NCI-H1930 (cell line): ENCODE results near the gene SFT2D3.

ENCODE experiments used
- DNase-seq, 2 experiments: peaks; one replicate each; lab custom pipeline; 2025; lab: John Stamatoyannopoulos, UW

The SFT2D3 gene

GRCh38 chr2:127664065-127664894 is 37.0 kb upstream of the SFT2D3 start:
- no peak for DNase-seq

GRCh38 chr2:127664895-127665225 is 36.4 kb upstream of the SFT2D3 start:
- no peak for DNase-seq

- no peak for DNase-seq
Measured at GRCh38 chr2:127665267-127665893, 35.9 kb upstream of the SFT2D3 start.

- DNase-seq: no peak
Measured at GRCh38 chr2:127669056-127669455, 32.2 kb upstream of the SFT2D3 start.

- DNase-seq: no peak
Measured at GRCh38 chr2:127670055-127670956, 31.0 kb upstream of the SFT2D3 start.

- no peak for DNase-seq
Measured at GRCh38 chr2:127670957-127671290, 30.4 kb upstream of the SFT2D3 start.

GRCh38 chr2:127671557-127672302 is 29.6 kb upstream of the SFT2D3 start:
- DNase-seq: no peak

- no peak for DNase-seq
Measured at GRCh38 chr2:127672341-127673224, 28.7 kb upstream of the SFT2D3 start.

GRCh38 chr2:127673291-127674069 is 27.8 kb upstream of the SFT2D3 start:
- DNase-seq: no peak

GRCh38 chr2:127674241-127675209 is 26.8 kb upstream of the SFT2D3 start:
- DNase-seq: no peak

- no peak for DNase-seq
Measured at GRCh38 chr2:127675331-127676261, 25.7 kb upstream of the SFT2D3 start, which contains the start of gene LIMS2. Gene LIMS2, minus strand, starts transcription at chr2:127675530. Its CDS starts 506 bp downstream, at chr2:127675024.

GRCh38 chr2:127676906-127677305 is 24.4 kb upstream of the SFT2D3 start:
- DNase-seq: no peak

- no peak for DNase-seq
Measured at GRCh38 chr2:127678531-127678930, 22.8 kb upstream of the SFT2D3 start.

- DNase-seq: no peak
Measured at GRCh38 chr2:127678991-127679390, 22.3 kb upstream of the SFT2D3 start.

- no peak for DNase-seq
Measured at GRCh38 chr2:127679680-127680361, 21.5 kb upstream of the SFT2D3 start.

GRCh38 chr2:127680706-127681287 is 20.5 kb upstream of the SFT2D3 start:
- DNase-seq: no peak

- DNase-seq: no peak
Measured at GRCh38 chr2:127681288-127681804, 20.0 kb upstream of the SFT2D3 start.
